Loucy (cell line): ENCODE measurements around the gene BICD1.

Experiments used
- EZH2phosphoT487 ChIP-seq: fragments of 200-600 bp; IDR thresholded peaks from 2 replicates; pipeline ENCODE4 v1.6.1; 2018; ENCODE audit warnings: antibody characterized with exemption, mild to moderate bottlenecking, moderate library complexity, borderline replicate concordance
- TF ChIP-seq, protein P1 (sequence below): fragments of 200-600 bp; sonication (generic); conservative IDR thresholded peaks from 2 replicates; pipeline ENCODE4 v1.5.1; 2014; ENCODE audit warnings: mild to moderate bottlenecking, antibody characterized with exemption, low read length

- TF ChIP-seq, protein P1, sequence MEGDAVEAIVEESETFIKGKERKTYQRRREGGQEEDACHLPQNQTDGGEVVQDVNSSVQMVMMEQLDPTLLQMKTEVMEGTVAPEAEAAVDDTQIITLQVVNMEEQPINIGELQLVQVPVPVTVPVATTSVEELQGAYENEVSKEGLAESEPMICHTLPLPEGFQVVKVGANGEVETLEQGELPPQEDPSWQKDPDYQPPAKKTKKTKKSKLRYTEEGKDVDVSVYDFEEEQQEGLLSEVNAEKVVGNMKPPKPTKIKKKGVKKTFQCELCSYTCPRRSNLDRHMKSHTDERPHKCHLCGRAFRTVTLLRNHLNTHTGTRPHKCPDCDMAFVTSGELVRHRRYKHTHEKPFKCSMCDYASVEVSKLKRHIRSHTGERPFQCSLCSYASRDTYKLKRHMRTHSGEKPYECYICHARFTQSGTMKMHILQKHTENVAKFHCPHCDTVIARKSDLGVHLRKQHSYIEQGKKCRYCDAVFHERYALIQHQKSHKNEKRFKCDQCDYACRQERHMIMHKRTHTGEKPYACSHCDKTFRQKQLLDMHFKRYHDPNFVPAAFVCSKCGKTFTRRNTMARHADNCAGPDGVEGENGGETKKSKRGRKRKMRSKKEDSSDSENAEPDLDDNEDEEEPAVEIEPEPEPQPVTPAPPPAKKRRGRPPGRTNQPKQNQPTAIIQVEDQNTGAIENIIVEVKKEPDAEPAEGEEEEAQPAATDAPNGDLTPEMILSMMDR, result no peak
- no peak for TF ChIP-seq EZH2phosphoT487
Measured at GRCh38 chr12:32398816-32399369, 292.2 kb downstream of the BICD1 start.
